CD4-positive, alpha-beta memory T cell (primary cell): ENCODE results near the gene RHOBTB3. TPM values are rescaled to one million over a fixed set of nuclear protein-coding genes. Genes with fewer than 3 reads are reported as not detected.

Source experiments
- CTCF ChIA-PET: fragments of 350-600 bp; sonication (Branson Sonifier 250); formaldehyde crosslinking; loops from one replicate; lab custom pipeline; 2021; ENCODE audit warnings: inconsistent platforms; ENCODE audit not compliant: partially characterized antibody; lab: Charles Lee
- POLR2A ChIA-PET: fragments of 350-600 bp; sonication (Branson Sonifier 250); formaldehyde crosslinking; loops from one replicate; lab custom pipeline; 2021; ENCODE audit not compliant: partially characterized antibody; lab: Charles Lee
- DNase-seq, 5 donors: peaks; one replicate each; pipeline versions ENCODE4 v3.0.0 to v3.0.0-alpha.2; 2020 to 2022; ENCODE audit warnings: mixed read lengths in 1 of 5
- H3K27ac ChIP-seq: one replicate; pipeline ENCODE4 v1.7.0; 2013; ENCODE audit warnings: low read depth, low read length
- H3K27me3 ChIP-seq: 2 replicates; pipeline ENCODE4 v1.7.0; 2013; ENCODE audit warnings: mild to moderate bottlenecking, low read length, moderate library complexity; ENCODE audit not compliant: insufficient read depth
- H3K36me3 ChIP-seq: 2 replicates; pipeline ENCODE4 v1.7.0; 2013; ENCODE audit warnings: mild to moderate bottlenecking, low read length, moderate library complexity; ENCODE audit not compliant: insufficient read depth
- H3K4me1 ChIP-seq: 2 replicates; pipeline ENCODE4 v1.7.0; 2013; ENCODE audit warnings: mild to moderate bottlenecking, low read length, moderate library complexity; ENCODE audit not compliant: insufficient read depth
- H3K4me3 ChIP-seq, 2 donors: one replicate each; pipeline ENCODE4 v1.7.0; 2013; ENCODE audit warnings: low read length in 2 of 2, mild to moderate bottlenecking in 1 of 2
- H3K9me3 ChIP-seq, 2 donors: one replicate each; pipeline ENCODE4 v1.7.0; 2013; ENCODE audit warnings: low read length in 2 of 2, control low read depth in 1 of 2; ENCODE audit not compliant: control insufficient read depth in 1 of 2
- H3K27ac Mint-ChIP-seq, 7 donors: one replicate each; pipeline ENCODE4 v1.8.0; 2020 to 2021; ENCODE audit warnings: mixed read lengths in 7 of 7, mild to moderate bottlenecking in 6 of 7, inconsistent platforms in 3 of 7, moderate library complexity in 3 of 7
- H3K27me3 Mint-ChIP-seq, 2 donors: one replicate each; pipeline ENCODE4 v1.8.0; 2020 to 2021; ENCODE audit warnings: mixed read lengths in 2 of 2
- H3K36me3 Mint-ChIP-seq, 2 donors: one replicate each; pipeline ENCODE4 v1.8.0; 2020 to 2021; ENCODE audit warnings: mixed read lengths in 2 of 2, inconsistent platforms in 1 of 2, mild to moderate bottlenecking in 1 of 2
- H3K4me1 Mint-ChIP-seq, 4 donors: one replicate each; pipeline ENCODE4 v1.8.0; 2020 to 2021; ENCODE audit warnings: mixed read lengths in 4 of 4, mild to moderate bottlenecking in 1 of 4
- H3K4me3 Mint-ChIP-seq, 8 donors: one replicate each; pipeline ENCODE4 v1.8.0; 2020 to 2021; ENCODE audit warnings: mixed read lengths in 8 of 8, mild to moderate bottlenecking in 7 of 8, moderate library complexity in 6 of 8, inconsistent platforms in 3 of 8
- H3K9me3 Mint-ChIP-seq, 8 donors: one replicate each; pipeline ENCODE4 v1.8.0; 2020 to 2021; ENCODE audit warnings: mixed read lengths in 8 of 8, mild to moderate bottlenecking in 5 of 8, inconsistent platforms in 3 of 8, moderate library complexity in 1 of 8
- intact Hi-C: fragments of 100-400 bp; cut with micrococcal nuclease; formaldehyde crosslinking; loops from one replicate; pipeline ENCODE4 v1.15.1; 2023
- polyA plus RNA-seq, 2 donors: library from polyadenylated mRNA; unstranded; fragments of 300-500 nt; fragmentation: Illumina TruSeq; gene quantifications; one replicate each; pipeline ENCODE4 v1.2.3, GENCODE V29; 2021
- total RNA-seq, 2 experiments: library from RNA; stranded (reverse); gene quantifications; one replicate each; pipeline ENCODE4 v1.2.3, GENCODE V29; 2021

RHOBTB3 gene
- total and polyA plus RNA-seq, 4 experiments from 2014 or later, result 0.32 to 1.8 (median 1.1) TPM

DNA sequence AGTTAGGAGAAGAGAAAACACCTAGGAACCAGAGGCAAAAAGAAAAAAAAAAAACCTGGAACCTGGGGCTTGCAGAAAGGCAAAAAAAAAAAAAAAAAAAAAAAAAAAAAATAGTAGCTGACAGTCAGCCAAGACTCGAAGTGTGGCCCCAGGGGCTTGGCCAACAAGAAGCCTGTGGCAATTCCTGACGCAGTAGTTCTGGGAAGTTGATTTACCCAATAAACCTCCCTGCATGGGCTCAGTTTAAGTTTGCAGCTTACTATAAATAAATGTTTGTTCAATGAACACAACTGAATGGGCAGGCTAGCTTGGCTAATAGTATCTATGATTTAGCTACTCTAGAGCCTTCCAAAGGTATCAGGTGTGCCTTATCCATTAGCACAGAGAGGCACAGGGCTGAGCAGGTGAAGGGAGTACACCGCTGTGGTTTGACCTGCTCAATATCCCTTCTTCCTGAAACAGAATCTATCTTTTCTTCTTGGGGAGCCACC, 112.6 kb downstream of the RHOBTB3 start:
- no peaks in the 10 kb centered on the region for H3K36me3 ChIP-seq
- no peaks in the 10 kb centered on the region for H3K27me3 ChIP-seq
- CTCF ChIA-PET, result interaction anchor here (0.6 to 24.1 kb wide), 27 partner anchors 8 to 286 kb away, joined by 3 to 902 read pairs (median 4); partner anchors contain the start of genes GLRX and RFESD
- H3K4me1 Mint-ChIP-seq, result peaks cover 16 to 36% (median 25%) of the 10 kb centered on the region in 4 donors
- no peaks in the 10 kb centered on the region for H3K9me3 Mint-ChIP-seq
- intact Hi-C loops, result loop anchor here (1.0 kb wide), 5 partner anchors 8 to 199 kb away; partner anchors contain the start of gene GLRX
- DNase-seq, result no peak
- H3K4me3 Mint-ChIP-seq, result peak overlapping the region in 1 of 8 donors; percentile 69
- H3K4me1 ChIP-seq, result peaks cover 20% of the 10 kb centered on the region
- no peaks in the 10 kb centered on the region for H3K9me3 ChIP-seq
- H3K27me3 Mint-ChIP-seq, result no peaks in the 10 kb centered on the region
- no peak overlapping the region for H3K4me3 ChIP-seq
- peak overlapping the region; percentile 83 to 95 (median 91) for H3K27ac Mint-ChIP-seq
- no peaks in the 10 kb centered on the region for H3K36me3 Mint-ChIP-seq
- POLR2A ChIA-PET, result interaction anchor here (0.7 to 2.3 kb wide), 8 partner anchors 9 to 289 kb away, joined by 3 to 28 read pairs (median 9); partner anchors contain the start of genes ARSK, GLRX, RFESD and SKIC3
- H3K27ac ChIP-seq, result no peak overlapping the region

DNA sequence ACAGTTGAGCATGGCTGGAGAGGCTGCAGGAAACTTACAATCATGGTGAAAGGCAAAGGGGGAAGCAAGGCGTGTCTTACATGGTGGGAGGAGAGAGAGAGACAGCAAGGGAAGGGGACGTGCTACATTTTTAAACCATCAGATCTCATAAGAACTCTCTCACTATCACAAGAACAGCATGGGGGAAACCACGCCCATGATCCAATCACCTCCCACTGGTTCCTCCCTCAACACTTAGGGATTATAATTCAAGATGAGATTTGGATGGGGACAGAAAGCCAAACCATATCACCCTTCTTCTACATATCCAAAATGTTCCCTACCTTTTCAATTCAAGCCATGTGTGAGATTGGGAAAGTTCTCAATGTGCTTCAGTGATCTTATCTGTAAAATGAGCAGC, 114.3 kb downstream of the RHOBTB3 start:
- Histone ChIP-seq H3K9me3 (no peaks in the 10 kb centered on the region), H3K4me3 (no peak overlapping the region), H3K4me1 (peaks cover 20% of the 10 kb centered on the region), H3K27ac (no peak overlapping the region), H3K27me3 (no peaks in the 10 kb centered on the region), H3K36me3 (no peaks in the 10 kb centered on the region)
- no peak overlapping the region for H3K4me3 Mint-ChIP-seq
- no peaks in the 10 kb centered on the region for H3K27me3 Mint-ChIP-seq
- H3K9me3 Mint-ChIP-seq, result no peaks in the 10 kb centered on the region
- DNase-seq, result no peak
- CTCF ChIA-PET, result interaction anchor here (1.4 to 24.1 kb wide), 10 partner anchors 13 to 494 kb away, joined by 3 to 902 read pairs (median 24); partner anchors contain the start of genes ELL2, GLRX and RFESD
- POLR2A ChIA-PET, result interaction anchor here (1.3 to 1.4 kb wide), 2 partner anchors 37 to 64 kb away, joined by 3 to 8 read pairs; no protein-coding TSS in a partner anchor
- H3K27ac Mint-ChIP-seq, result peak overlapping the region in 3 of 7 donors; percentile 58 to 77 (median 66)
- H3K36me3 Mint-ChIP-seq, result no peaks in the 10 kb centered on the region
- intact Hi-C loops, result no loop called here
- H3K4me1 Mint-ChIP-seq, result peaks cover 15 to 30% (median 20%) of the 10 kb centered on the region in 4 donors

Other genes with a start within 250 kb of the RHOBTB3 start
- 10 to 100 TPM; 94.6 to 99.9 TPM for gene SKIC3, start 176.4 kb upstream of the RHOBTB3 start, total RNA-seq
- gene SKIC3, start 176.4 kb upstream of the RHOBTB3 start, polyA plus RNA-seq, result 10 to 100 TPM; 46.4 to 48.0 TPM
- 1 to 10 TPM; 6.8 to 7.4 TPM for gene ARSK, start 176.2 kb upstream of the RHOBTB3 start, total RNA-seq
- gene ARSK, start 176.2 kb upstream of the RHOBTB3 start, polyA plus RNA-seq, result 10 to 100 TPM; 10.0 to 13.2 TPM
- gene GPR150, start 111.2 kb upstream of the RHOBTB3 start, total RNA-seq, result 1 to 10 TPM; 1.5 to 2.4 TPM
- gene GPR150, start 111.2 kb upstream of the RHOBTB3 start, polyA plus RNA-seq, result 1 to 10 TPM; 3.1 to 6.1 TPM
- gene RFESD, start 84.6 kb upstream of the RHOBTB3 start, total RNA-seq, result 1 to 10 TPM; 9.1 to 9.3 TPM
- 10 to 100 TPM in 1 of 2 donors, 1 to 10 TPM in 1; 9.9 to 11.8 TPM for gene RFESD, start 84.6 kb upstream of the RHOBTB3 start, polyA plus RNA-seq
- not detected for gene SPATA9, start 48.3 kb upstream of the RHOBTB3 start, total RNA-seq
- under 1 TPM in 1 of 2 donors, not detected in 1; 0.09 TPM for gene SPATA9, start 48.3 kb upstream of the RHOBTB3 start, polyA plus RNA-seq
- 10 to 100 TPM; 73.9 to 75.9 TPM for gene GLRX, start 91.4 kb downstream of the RHOBTB3 start, total RNA-seq
- gene GLRX, start 91.4 kb downstream of the RHOBTB3 start, polyA plus RNA-seq, result 100 to 1,000 TPM; 203 to 207 TPM
- gene ELL2, start 230.5 kb downstream of the RHOBTB3 start, total RNA-seq, result 10 to 100 TPM; 14.0 to 15.6 TPM
- gene ELL2, start 230.5 kb downstream of the RHOBTB3 start, polyA plus RNA-seq, result 1 to 10 TPM; 2.8 to 4.5 TPM